ENCODE results near the gene TMEM248.

GRCh38 chr7:66899552-66900280 lies 21.3 kb upstream of the TMEM248 start:
- TF ChIP-seq CTCF (IDR thresholded peaks at IDR 0.05) = no peak
- no peak for TF ChIP-seq POLR2A (IDR thresholded peaks at IDR 0.05)
- TF ChIP-seq EP300 (IDR thresholded peaks at IDR 0.05; ENCODE audit: low read depth) = no peak
